Glutamatergic neuron (in vitro differentiated cells): ENCODE measurements around the gene CHRNG. TPM values are rescaled to one million over a fixed set of nuclear protein-coding genes. Genes with fewer than 3 reads are reported as not detected.

Experiments used
- DNase-seq: peaks from one replicate; pipeline ENCODE4 v3.0.0; 2022
- H3K27ac Mint-ChIP-seq: one replicate; pipeline ENCODE4 v1.8.0; 2020; ENCODE audit warnings: mild to moderate bottlenecking, mixed read lengths, inconsistent platforms; ENCODE audit not compliant: unreplicated experiment
- H3K27me3 Mint-ChIP-seq: one replicate; pipeline ENCODE4 v1.8.0; 2020; ENCODE audit warnings: mild to moderate bottlenecking, moderate library complexity, mixed read lengths, inconsistent platforms; ENCODE audit not compliant: unreplicated experiment
- H3K36me3 Mint-ChIP-seq: one replicate; pipeline ENCODE4 v1.8.0; 2020; ENCODE audit warnings: mild to moderate bottlenecking, mixed read lengths, inconsistent platforms; ENCODE audit not compliant: unreplicated experiment
- H3K4me1 Mint-ChIP-seq: one replicate; pipeline ENCODE4 v1.8.0; 2020; ENCODE audit warnings: mild to moderate bottlenecking, low read depth, mixed read lengths, inconsistent platforms; ENCODE audit not compliant: unreplicated experiment
- H3K4me3 Mint-ChIP-seq: one replicate; pipeline ENCODE4 v1.8.0; 2020; ENCODE audit warnings: mild to moderate bottlenecking, mixed read lengths, inconsistent platforms; ENCODE audit not compliant: unreplicated experiment
- H3K9me3 Mint-ChIP-seq: one replicate; pipeline ENCODE4 v1.8.0; 2020; ENCODE audit warnings: mild to moderate bottlenecking, moderate library complexity, mixed read lengths, inconsistent platforms; ENCODE audit not compliant: unreplicated experiment
- CTCF ChIP-seq: fragments of 200-600 bp; sonication (generic); IDR thresholded peaks from one replicate; pipeline ENCODE4 v1.5.0; 2021; ENCODE audit not compliant: partially characterized antibody, unreplicated experiment
- total RNA-seq: library from RNA; stranded (reverse); fragmentation: NEBNext Ultra II Directional; extraction: Animal tissue kit (Norgen Biotek cat#: 25700); gene quantifications from one replicate; pipeline ENCODE4 v1.2.1, GENCODE V29; 2021; ENCODE audit not compliant: unreplicated experiment

CHRNG gene
- total RNA-seq, 1 donor from 2014 or later, result 3.5 TPM

- Mint-ChIP-seq H3K36me3 (no peaks in the 10 kb centered on the region), H3K9me3 (peaks cover 5% of the 10 kb centered on the region)
Measured at GRCh38 chr2:232492963-232493700, 46.4 kb upstream of the CHRNG start.

GRCh38 chr2:232493701-232494474, 45.6 kb upstream of the CHRNG start:
- Mint-ChIP-seq H3K4me1 (peaks cover 3% of the 10 kb centered on the region), H3K27me3 (peaks cover 23% of the 10 kb centered on the region), H3K36me3 (peaks cover 3% of the 10 kb centered on the region), H3K4me3 (no peak overlapping the region), H3K27ac (no peak overlapping the region), H3K9me3 (peaks cover 5% of the 10 kb centered on the region)
- TF ChIP-seq CTCF, result no peak
- DNase-seq, result no peak

More at GRCh38 chr2:232492963-232493700, 46.4 kb upstream of the CHRNG start:
- Mint-ChIP-seq H3K27me3 (peaks cover 22% of the 10 kb centered on the region), H3K4me3 (no peak overlapping the region), H3K4me1 (peaks cover 3% of the 10 kb centered on the region), H3K27ac (no peak overlapping the region)
- no peak for DNase-seq
- TF ChIP-seq CTCF, result no peak

GRCh38 chr2:232494542-232494941, 45.0 kb upstream of the CHRNG start:
- no peak for TF ChIP-seq CTCF
- Mint-ChIP-seq H3K36me3 (peaks cover 3% of the 10 kb centered on the region), H3K4me3 (no peak overlapping the region), H3K27ac (no peak overlapping the region), H3K4me1 (peaks cover 3% of the 10 kb centered on the region), H3K9me3 (peaks cover 4% of the 10 kb centered on the region), H3K27me3 (peaks cover 16% of the 10 kb centered on the region)
- no peak for DNase-seq

- Mint-ChIP-seq H3K27me3 (peaks cover 14% of the 10 kb centered on the region), H3K36me3 (peaks cover 3% of the 10 kb centered on the region)
Measured at GRCh38 chr2:232495292-232495691, 44.2 kb upstream of the CHRNG start.

More at GRCh38 chr2:232495292-232495691, 44.2 kb upstream of the CHRNG start:
- Mint-ChIP-seq H3K27ac (no peak overlapping the region), H3K4me3 (no peak overlapping the region), H3K4me1 (peaks cover 3% of the 10 kb centered on the region), H3K9me3 (peaks cover 4% of the 10 kb centered on the region)
- no peak for TF ChIP-seq CTCF
- DNase-seq, result no peak
